Measurements from ENCODE around the gene HYI. TPM values are rescaled to one million over a fixed set of nuclear protein-coding genes. Genes with fewer than 3 reads are reported as not detected.

The HYI gene
- total RNA-seq, 1 experiment from 2014 or later = 34.5 TPM

GRCh38 chr1:43438953-43439581 lies 14.7 kb downstream of the HYI start:
- ChIA-PET CTCF (no interaction called here), POLR2A (no interaction called here)
- Histone ChIP-seq H3K4me1 (no peaks in the 10 kb centered on the region), H3K4me3 (ENCODE audit: low read depth, low read length) (no peak overlapping the region), H3K27me3 (replicated peaks; ENCODE audit: control insufficient read depth, insufficient read depth, low read length) (no peaks in the 10 kb centered on the region), H3K36me3 (ENCODE audit: control insufficient read depth, insufficient read depth, low read length) (no peaks in the 10 kb centered on the region), H3K9me3 (no peaks in the 10 kb centered on the region)
- H3K4me3 Mint-ChIP-seq (ENCODE audit: unreplicated experiment) = no peak overlapping the region
- no peak for TF ChIP-seq CTCF (IDR thresholded peaks at IDR 0.05; ENCODE audit: insufficient read depth in 1 of 2, low read depth in 1 of 2, low read length in 1 of 2, severe bottlenecking in 1 of 2, unreplicated experiment in 1 of 2)
- BruUV-seq (replicated peaks) = no TSS peak
- intact Hi-C loops (cut with micrococcal nuclease; ENCODE audit: unreplicated experiment) = no loop called here
- DNase-seq = no peak
- H3K27me3 Mint-ChIP-seq (ENCODE audit: insufficient read depth, unreplicated experiment) = no peaks in the 10 kb centered on the region
- peaks cover under 1% of the 10 kb centered on the region for H3K36me3 Mint-ChIP-seq (ENCODE audit: insufficient read depth, unreplicated experiment)
- H3K9me3 Mint-ChIP-seq (ENCODE audit: unreplicated experiment) = no peaks in the 10 kb centered on the region
- H3K4me1 Mint-ChIP-seq (ENCODE audit: low read depth, unreplicated experiment) = no peaks in the 10 kb centered on the region
- H3K27ac Mint-ChIP-seq (ENCODE audit: unreplicated experiment) = no peak overlapping the region

GRCh38 chr1:43438576-43438952 lies 15.2 kb downstream of the HYI start:
- BruUV-seq (replicated peaks) = no TSS peak
- no peaks in the 10 kb centered on the region for H3K4me1 ChIP-seq
- TF ChIP-seq CTCF (IDR thresholded peaks at IDR 0.05; ENCODE audit: insufficient read depth in 1 of 2, low read depth in 1 of 2, low read length in 1 of 2, severe bottlenecking in 1 of 2, unreplicated experiment in 1 of 2) = no peak
- POLR2A ChIA-PET = no interaction called here
- no peaks in the 10 kb centered on the region for H3K27me3 ChIP-seq (replicated peaks; ENCODE audit: control insufficient read depth, insufficient read depth, low read length)
- no peak overlapping the region for H3K4me3 Mint-ChIP-seq (ENCODE audit: unreplicated experiment)
- H3K9me3 ChIP-seq = no peaks in the 10 kb centered on the region
- peaks cover 5% of the 10 kb centered on the region for H3K36me3 Mint-ChIP-seq (ENCODE audit: insufficient read depth, unreplicated experiment)
- intact Hi-C loops (cut with micrococcal nuclease; ENCODE audit: unreplicated experiment) = no loop called here
- no peak for DNase-seq
- no peaks in the 10 kb centered on the region for H3K4me1 Mint-ChIP-seq (ENCODE audit: low read depth, unreplicated experiment)
- H3K4me3 ChIP-seq (ENCODE audit: low read depth, low read length) = no peak overlapping the region
- H3K27ac Mint-ChIP-seq (ENCODE audit: unreplicated experiment) = no peak overlapping the region
- H3K27me3 Mint-ChIP-seq (ENCODE audit: insufficient read depth, unreplicated experiment) = no peaks in the 10 kb centered on the region
- no peaks in the 10 kb centered on the region for H3K36me3 ChIP-seq (ENCODE audit: control insufficient read depth, insufficient read depth, low read length)
- CTCF ChIA-PET = no interaction called here
- H3K9me3 Mint-ChIP-seq (ENCODE audit: unreplicated experiment) = no peaks in the 10 kb centered on the region

- ChIA-PET POLR2A (no interaction called here), CTCF (no interaction called here)
- Histone ChIP-seq H3K27me3 (replicated peaks; ENCODE audit: control insufficient read depth, insufficient read depth, low read length) (no peaks in the 10 kb centered on the region), H3K4me1 (no peaks in the 10 kb centered on the region), H3K36me3 (ENCODE audit: control insufficient read depth, insufficient read depth, low read length) (no peaks in the 10 kb centered on the region), H3K9me3 (no peaks in the 10 kb centered on the region), H3K4me3 (ENCODE audit: low read depth, low read length) (no peak overlapping the region)
- H3K4me3 Mint-ChIP-seq (ENCODE audit: unreplicated experiment) = no peak overlapping the region
- no peak for DNase-seq
- intact Hi-C loops (cut with micrococcal nuclease; ENCODE audit: unreplicated experiment) = no loop called here
- H3K4me1 Mint-ChIP-seq (ENCODE audit: low read depth, unreplicated experiment) = no peaks in the 10 kb centered on the region
- no TSS peak for BruUV-seq (replicated peaks)
- H3K9me3 Mint-ChIP-seq (ENCODE audit: unreplicated experiment) = no peaks in the 10 kb centered on the region
- H3K27me3 Mint-ChIP-seq (ENCODE audit: insufficient read depth, unreplicated experiment) = no peaks in the 10 kb centered on the region
- H3K36me3 Mint-ChIP-seq (ENCODE audit: insufficient read depth, unreplicated experiment) = peaks cover 6% of the 10 kb centered on the region
- TF ChIP-seq CTCF (IDR thresholded peaks at IDR 0.05; ENCODE audit: insufficient read depth in 1 of 2, low read depth in 1 of 2, low read length in 1 of 2, severe bottlenecking in 1 of 2, unreplicated experiment in 1 of 2) = no peak
- no peak overlapping the region for H3K27ac Mint-ChIP-seq (ENCODE audit: unreplicated experiment)
These were observed 15.7 kb downstream of the HYI start for GRCh38 chr1:43438006-43438405.
